Vagina (tissue), 2 donors: ENCODE data around the gene ZCWPW1. TPM values are rescaled to one million over a fixed set of nuclear protein-coding genes. Genes with fewer than 3 reads are reported as not detected.
"Not testable (repeated sequence)": the region's sequence is repeated elsewhere in the genome, so short reads cannot be mapped to it uniquely, and the experiment has no call there.

ENCODE experiments used
- DNase-seq, 2 donors: peaks; one replicate each; pipeline ENCODE4 v3.0.0-alpha.2; 2017; ENCODE audit errors: extremely low spot score in 2 of 2
- H3K27ac ChIP-seq: fragments of 200-600 bp; sonication (generic); one replicate; pipeline ENCODE4 v1.5.1; 2019
- H3K27me3 ChIP-seq: fragments of 200-600 bp; sonication (generic); one replicate; pipeline ENCODE4 v1.5.1; 2019
- H3K36me3 ChIP-seq, 2 donors: fragments of 200-600 bp; sonication (generic); one replicate each; pipeline ENCODE4 v1.5.1; 2017 to 2019
- H3K4me1 ChIP-seq: fragments of 200-600 bp; sonication (generic); one replicate; pipeline ENCODE4 v1.5.1; 2019
- H3K4me3 ChIP-seq, 2 donors: fragments of 200-600 bp; sonication (generic); 1 replicate in 1 of 2; 2 replicates in 1 of 2; pipeline ENCODE4 v1.5.1; 2016 to 2019
- H3K9me3 ChIP-seq: fragments of 200-600 bp; sonication (generic); one replicate; pipeline ENCODE4 v1.5.1; 2019
- POLR2A ChIP-seq, 2 donors: fragments of 450-650 bp; IDR thresholded peaks; one replicate each; pipeline ENCODE4 v1.6.1; 2017; ENCODE audit warnings: antibody characterized with exemption in 2 of 2, mild to moderate bottlenecking in 2 of 2, moderate library complexity in 2 of 2
- POLR2AphosphoS5 ChIP-seq, 2 donors: sonication (generic); formaldehyde crosslinking; IDR thresholded peaks; one replicate each; pipeline ENCODE4 v1.9.0; 2017; ENCODE audit warnings: antibody characterized with exemption in 2 of 2, mild to moderate bottlenecking in 2 of 2, low read depth in 1 of 2; ENCODE audit not compliant: insufficient read depth in 1 of 2
- intact Hi-C: fragments of 100-400 bp; cut with DNase I; formaldehyde crosslinking; loops from one replicate; pipeline ENCODE4 v1.15.1; 2023
- total RNA-seq: library from RNA; depleted of rRNA; stranded (reverse); fragments of >200 nt; gene quantifications from one replicate; pipeline ENCODE4 v1.2.3, GENCODE V29; 2016
- TF ChIP-seq, protein P1 (sequence below), 3 experiments: fragments of 450-650 bp in 2 of 3; fragments of 200-600 bp in 1 of 3; sonication (generic) in 1 of 3; IDR thresholded peaks; one replicate each; pipeline ENCODE4 v1.5.1; 2017 to 2019; ENCODE audit warnings: antibody characterized with exemption in 3 of 3, mild to moderate bottlenecking in 2 of 3, moderate library complexity in 2 of 3

The ZCWPW1 gene
- total RNA-seq, 1 donor from 2014 or later = 5.9 TPM

DNA sequence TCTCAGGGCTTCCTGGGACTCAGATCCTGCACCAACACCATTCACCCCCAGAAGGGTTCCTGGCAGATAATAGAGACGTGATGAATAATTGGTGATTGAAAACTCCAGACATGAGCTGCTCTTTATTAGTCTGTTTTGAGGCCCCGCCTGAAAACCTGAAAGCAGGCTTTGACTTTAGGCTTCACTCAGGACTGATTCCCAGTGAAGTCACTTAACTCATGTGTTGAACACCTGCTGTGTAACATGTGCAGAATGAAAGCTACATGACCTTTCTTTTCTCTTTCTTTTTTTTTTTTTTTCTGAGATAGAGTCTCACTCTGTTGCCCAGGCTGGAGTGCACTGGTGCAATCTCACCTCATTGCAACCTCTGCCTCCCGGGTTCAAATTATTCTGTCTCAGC lies 26.7 kb upstream of the ZCWPW1 start:
- TF ChIP-seq POLR2A (IDR thresholded peaks at IDR 0.05) (no peak), POLR2AphosphoS5 (IDR thresholded peaks at IDR 0.05; ENCODE audit: insufficient read depth in 1 of 2, low read depth in 1 of 2) (no peak)
- TF ChIP-seq, protein P1, sequence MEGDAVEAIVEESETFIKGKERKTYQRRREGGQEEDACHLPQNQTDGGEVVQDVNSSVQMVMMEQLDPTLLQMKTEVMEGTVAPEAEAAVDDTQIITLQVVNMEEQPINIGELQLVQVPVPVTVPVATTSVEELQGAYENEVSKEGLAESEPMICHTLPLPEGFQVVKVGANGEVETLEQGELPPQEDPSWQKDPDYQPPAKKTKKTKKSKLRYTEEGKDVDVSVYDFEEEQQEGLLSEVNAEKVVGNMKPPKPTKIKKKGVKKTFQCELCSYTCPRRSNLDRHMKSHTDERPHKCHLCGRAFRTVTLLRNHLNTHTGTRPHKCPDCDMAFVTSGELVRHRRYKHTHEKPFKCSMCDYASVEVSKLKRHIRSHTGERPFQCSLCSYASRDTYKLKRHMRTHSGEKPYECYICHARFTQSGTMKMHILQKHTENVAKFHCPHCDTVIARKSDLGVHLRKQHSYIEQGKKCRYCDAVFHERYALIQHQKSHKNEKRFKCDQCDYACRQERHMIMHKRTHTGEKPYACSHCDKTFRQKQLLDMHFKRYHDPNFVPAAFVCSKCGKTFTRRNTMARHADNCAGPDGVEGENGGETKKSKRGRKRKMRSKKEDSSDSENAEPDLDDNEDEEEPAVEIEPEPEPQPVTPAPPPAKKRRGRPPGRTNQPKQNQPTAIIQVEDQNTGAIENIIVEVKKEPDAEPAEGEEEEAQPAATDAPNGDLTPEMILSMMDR (IDR thresholded peaks at IDR 0.05) = no peak
- DNase-seq = no peak
- no peaks in the 10 kb centered on the region for H3K27me3 ChIP-seq

DNA sequence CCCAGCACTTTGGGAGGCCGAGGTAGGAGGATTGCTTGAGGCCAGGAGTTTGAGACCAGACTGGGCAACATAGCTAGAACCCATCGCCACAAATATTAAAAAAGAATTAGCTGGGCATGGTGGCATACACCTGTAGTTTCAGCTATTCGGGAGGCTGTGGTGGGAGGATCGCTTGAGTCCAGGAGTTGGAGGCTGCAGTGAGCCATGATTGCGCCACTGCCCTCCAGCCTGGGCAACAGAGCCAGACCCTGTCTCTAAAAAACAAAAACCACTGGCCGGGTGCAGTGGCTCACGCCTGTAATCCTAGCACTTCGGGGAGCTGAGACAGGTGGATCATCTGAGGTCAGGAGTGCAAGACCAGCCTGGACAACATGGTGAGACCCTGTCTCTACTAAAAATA lies 25.4 kb upstream of the ZCWPW1 start:
- DNase-seq, H3K4me1 ChIP-seq, H3K4me3 ChIP-seq, H3K27ac ChIP-seq, H3K36me3 ChIP-seq, H3K9me3 ChIP-seq, intact Hi-C loops, H3K27me3 ChIP-seq: not testable (repeated sequence)

More for the DNA sequence above, 26.7 kb upstream of the ZCWPW1 start:
- intact Hi-C loops = no loop called here
- Histone ChIP-seq H3K27ac (no peak overlapping the region), H3K36me3 (no peaks in the 10 kb centered on the region), H3K9me3 (no peaks in the 10 kb centered on the region), H3K4me1 (peaks cover 5% of the 10 kb centered on the region), H3K4me3 (no peak overlapping the region)

DNA sequence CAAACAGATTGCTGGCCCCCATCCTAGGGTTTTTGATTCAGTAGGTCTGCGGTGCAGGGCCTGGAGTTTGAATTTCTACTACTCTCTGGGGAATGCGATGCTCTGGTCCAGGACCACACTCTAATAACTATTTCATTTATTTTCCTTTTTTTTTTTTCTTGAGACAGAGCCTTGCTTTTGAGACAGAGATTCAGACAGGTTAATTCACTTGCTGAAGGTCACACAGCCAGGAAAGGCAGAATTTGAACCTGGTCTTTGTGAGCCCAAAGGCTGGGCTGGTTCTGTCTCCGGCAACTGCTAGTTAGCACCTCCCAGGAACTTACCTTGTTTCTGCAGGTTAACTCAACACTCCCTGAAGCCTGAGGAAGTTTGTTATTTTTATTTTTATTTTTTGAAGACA lies 24.0 kb upstream of the ZCWPW1 start:
- DNase-seq = no peak
- Histone ChIP-seq H3K27me3 (no peaks in the 10 kb centered on the region), H3K27ac (no peak overlapping the region), H3K4me3 (no peak overlapping the region), H3K36me3 (no peaks in the 10 kb centered on the region), H3K4me1 (peaks cover 5% of the 10 kb centered on the region), H3K9me3 (no peaks in the 10 kb centered on the region)
- TF ChIP-seq, protein P1 (IDR thresholded peaks at IDR 0.05) = no peak
- TF ChIP-seq POLR2AphosphoS5 (IDR thresholded peaks at IDR 0.05; ENCODE audit: insufficient read depth in 1 of 2, low read depth in 1 of 2) (no peak), POLR2A (IDR thresholded peaks at IDR 0.05) (no peak)
- intact Hi-C loops = no loop called here

DNA sequence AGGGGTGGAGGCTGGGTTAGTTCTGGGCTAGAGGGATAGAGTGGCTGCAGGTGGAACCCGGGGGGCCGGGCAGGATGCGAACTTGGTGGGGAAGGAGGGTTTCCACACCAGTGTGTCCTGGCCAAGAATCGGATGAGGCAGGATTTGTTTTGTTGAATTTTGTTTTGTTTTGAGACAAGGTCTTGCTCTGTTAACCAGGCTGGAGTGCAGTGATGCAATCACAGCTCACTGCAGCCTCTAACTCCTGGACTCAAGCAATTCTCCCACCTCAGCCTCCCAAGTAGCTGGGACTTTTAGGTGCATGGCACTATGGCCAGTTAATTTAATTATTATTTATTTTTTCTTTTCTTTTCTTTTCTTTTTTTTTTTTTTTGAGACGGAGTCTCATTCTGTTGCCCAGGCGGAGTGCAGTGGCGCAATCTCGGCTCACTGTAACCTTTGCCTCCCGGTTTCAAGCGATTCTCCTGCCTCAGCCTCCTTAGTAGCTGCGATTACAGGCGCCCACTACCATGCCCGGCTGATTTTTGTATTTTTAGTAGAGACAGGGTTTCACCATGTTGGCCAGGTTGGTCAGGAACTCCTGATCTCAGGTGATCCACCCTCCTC lies 20.8 kb upstream of the ZCWPW1 start:
- H3K27ac ChIP-seq = no peak overlapping the region
- no peak for TF ChIP-seq POLR2A (IDR thresholded peaks at IDR 0.05)
- TF ChIP-seq POLR2AphosphoS5 (IDR thresholded peaks at IDR 0.05; ENCODE audit: insufficient read depth in 1 of 2, low read depth in 1 of 2) = no peak
- TF ChIP-seq, protein P1 (IDR thresholded peaks at IDR 0.05) = no peak
- no peak overlapping the region for H3K4me3 ChIP-seq

DNA sequence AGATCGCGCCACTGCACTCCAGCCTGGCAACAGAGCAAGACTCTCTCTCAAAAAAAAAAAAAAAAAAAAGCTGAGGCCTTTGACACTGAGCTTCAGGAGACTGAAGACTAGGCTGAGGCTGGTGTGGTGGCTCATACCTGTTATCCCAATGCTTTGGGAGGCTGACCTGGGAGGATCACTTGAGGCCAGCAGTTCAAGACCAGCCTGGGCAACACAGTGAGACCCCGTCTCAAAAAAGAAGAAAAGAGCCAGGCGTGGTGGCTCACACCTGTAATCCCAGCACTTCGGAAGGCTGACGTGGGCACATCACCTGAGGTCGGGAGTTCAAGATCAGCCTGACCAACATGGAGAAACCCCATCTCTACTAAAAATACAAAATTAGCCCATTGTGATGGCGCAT lies 18.9 kb upstream of the ZCWPW1 start:
- not testable (repeated sequence) for H3K27me3 ChIP-seq, H3K27ac ChIP-seq

More for the DNA sequence above, 20.8 kb upstream of the ZCWPW1 start:
- H3K9me3 ChIP-seq = no peaks in the 10 kb centered on the region
- no peak for DNase-seq
- H3K4me1 ChIP-seq = peaks cover 10% of the 10 kb centered on the region
- no peaks in the 10 kb centered on the region for H3K36me3 ChIP-seq
- H3K27me3 ChIP-seq = no peaks in the 10 kb centered on the region
- intact Hi-C loops = no loop called here

DNA sequence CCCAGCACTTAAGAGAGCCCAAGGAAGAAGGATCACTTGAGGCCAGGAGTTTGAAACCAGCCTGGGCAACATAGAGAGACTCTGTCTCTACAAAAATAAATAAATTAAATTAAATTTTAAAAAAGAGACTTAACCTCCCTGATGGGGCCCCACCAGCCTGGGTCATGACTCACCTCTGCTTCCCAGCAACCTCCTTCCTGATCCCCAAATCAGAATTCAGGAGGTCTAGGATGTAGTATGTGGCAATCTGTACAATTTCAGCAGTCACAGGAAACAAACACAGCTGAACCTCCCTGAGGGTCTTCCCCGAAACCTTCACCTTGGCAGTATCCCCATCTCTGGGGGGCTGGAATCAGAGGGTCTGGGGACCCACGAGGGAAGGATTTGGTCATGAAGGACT lies 17.5 kb upstream of the ZCWPW1 start:
- no peak for DNase-seq
- no peaks in the 10 kb centered on the region for H3K36me3 ChIP-seq
- H3K4me1 ChIP-seq = peaks cover 10% of the 10 kb centered on the region
- intact Hi-C loops = no loop called here
- H3K27ac ChIP-seq = peak overlapping the region; percentile 38
- TF ChIP-seq POLR2AphosphoS5 (IDR thresholded peaks at IDR 0.05; ENCODE audit: insufficient read depth in 1 of 2, low read depth in 1 of 2) (no peak), POLR2A (IDR thresholded peaks at IDR 0.05) (no peak)
- TF ChIP-seq, protein P1 (IDR thresholded peaks at IDR 0.05) = no peak
- H3K27me3 ChIP-seq = no peaks in the 10 kb centered on the region
- no peak overlapping the region for H3K4me3 ChIP-seq
- H3K9me3 ChIP-seq = no peaks in the 10 kb centered on the region

More for the DNA sequence above, 18.9 kb upstream of the ZCWPW1 start:
- DNase-seq, H3K4me3 ChIP-seq, intact Hi-C loops, H3K4me1 ChIP-seq, H3K36me3 ChIP-seq, H3K9me3 ChIP-seq: not testable (repeated sequence)
